IMR-90 (cell line): Measurements from ENCODE around the gene SYCP2. TPM values are rescaled to one million over a fixed set of nuclear protein-coding genes. Genes with fewer than 3 reads are reported as not detected.
A peak's percentile ranks its signal among the peaks of the same experiment; 100 is the strongest.

Experiments used
- ATAC-seq: fragments of 200-7000 bp; cut with Tn5 transposase; 2 replicates; pipeline ENCODE4 v1.9.1; 2020; ENCODE audit warnings: low read depth, mild to moderate bottlenecking, moderate library complexity
- BruUV-seq: library from RNA; stranded (reverse); fragments of 400-500 nt; replicated peaks from 2 replicates; lab custom pipeline; 2021; lab: Mats Ljungman, UMichigan
- CTCF ChIA-PET: fragments of 300-600 bp; formaldehyde crosslinking; extraction: SDS; loops from one replicate; lab custom pipeline; 2021; ENCODE audit warnings: antibody characterized with exemption; lab: Yijun Ruan, JAX
- POLR2A ChIA-PET: fragments of 300-600 bp; sonication (Branson Sonifier 250); formaldehyde crosslinking; loops from one replicate; lab custom pipeline; 2022; ENCODE audit warnings: antibody characterized with exemption; ENCODE audit not compliant: unreplicated experiment; lab: Charles Lee
- DNase-seq: peaks from one replicate; pipeline ENCODE4 v3.0.0; 2013
- H2AFZ ChIP-seq: replicated peaks from 2 replicates; pipeline ENCODE3; 2013; ENCODE audit warnings: low read length, mild to moderate bottlenecking; ENCODE audit not compliant: poor library complexity
- H2AK5ac ChIP-seq: 2 replicates; pipeline ENCODE4 v1.6.1; 2013; ENCODE audit warnings: low read depth, low read length, inconsistent platforms
- H2AK9ac ChIP-seq: replicated peaks from 2 replicates; pipeline ENCODE3; 2013; ENCODE audit warnings: mild to moderate bottlenecking, low read depth, low read length, moderate library complexity; ENCODE audit not compliant: poor library complexity
- H2BK120ac ChIP-seq: 2 replicates; pipeline ENCODE4 v1.6.1; 2013; ENCODE audit warnings: low read depth, low read length, inconsistent platforms
- H2BK15ac ChIP-seq: 3 replicates; pipeline ENCODE4 v1.6.1; 2013; ENCODE audit warnings: low read depth, low read length, inconsistent platforms
- H2BK20ac ChIP-seq: 2 replicates; pipeline ENCODE4 v1.6.1; 2013; ENCODE audit warnings: low read depth, mild to moderate bottlenecking, inconsistent platforms, low read length, moderate library complexity
- H2BK5ac ChIP-seq: 2 replicates; pipeline ENCODE4 v1.6.1; 2013; ENCODE audit warnings: mild to moderate bottlenecking, low read depth, low read length, inconsistent platforms; ENCODE audit not compliant: poor library complexity, severe bottlenecking
- H3K14ac ChIP-seq: replicated peaks from 2 replicates; pipeline ENCODE4 v1.6.1; 2013; ENCODE audit warnings: low read depth, low read length, inconsistent platforms
- H3K18ac ChIP-seq: 2 replicates; pipeline ENCODE4 v1.6.1; 2013; ENCODE audit warnings: low read depth, low read length, control low read depth
- H3K23ac ChIP-seq: 2 replicates; pipeline ENCODE4 v1.6.1; 2013; ENCODE audit warnings: low read depth, low read length, inconsistent platforms
- H3K27ac ChIP-seq: 2 replicates; pipeline ENCODE4 v1.5.1; 2013; ENCODE audit warnings: mild to moderate bottlenecking, control low read depth, low read length; ENCODE audit not compliant: insufficient read depth
- H3K27me3 ChIP-seq: 2 replicates; pipeline ENCODE4 v1.6.1; 2013; ENCODE audit warnings: low read length; ENCODE audit not compliant: control insufficient read depth, insufficient read depth
- H3K36me3 ChIP-seq: 2 replicates; pipeline ENCODE4 v1.6.1; 2013; ENCODE audit warnings: low read length, mixed read lengths; ENCODE audit not compliant: control insufficient read depth, insufficient read depth
- H3K4ac ChIP-seq: 2 replicates; pipeline ENCODE4 v1.6.1; 2013; ENCODE audit warnings: low read depth, low read length, inconsistent platforms
- H3K4me1 ChIP-seq: 2 replicates; pipeline ENCODE4 v1.6.1; 2013; ENCODE audit warnings: low read length, mixed read lengths; ENCODE audit not compliant: control insufficient read depth, insufficient read depth
- H3K4me2 ChIP-seq: 2 replicates; pipeline ENCODE4 v1.6.1; 2013; ENCODE audit warnings: low read depth, mild to moderate bottlenecking, control low read depth, low read length, moderate library complexity
- H3K4me3 ChIP-seq: 2 replicates; pipeline ENCODE4 v1.5.1; 2013; ENCODE audit warnings: low read depth, mild to moderate bottlenecking, control low read depth, low read length, moderate library complexity; ENCODE audit not compliant: insufficient read depth
- H3K56ac ChIP-seq: 2 replicates; pipeline ENCODE4 v1.6.1; 2013; ENCODE audit warnings: low read length, inconsistent platforms; ENCODE audit not compliant: insufficient read depth; ENCODE audit errors: extremely low read depth
- H3K79me1 ChIP-seq, 2 experiments: 2 replicates each; pipeline ENCODE4 v1.6.1; 2013; ENCODE audit warnings: low read length in 2 of 2, inconsistent platforms in 1 of 2, low read depth in 1 of 2
- H3K9ac ChIP-seq: 2 replicates; pipeline ENCODE4 v1.6.1; 2013; ENCODE audit warnings: low read depth, low read length, control low read depth
- H3K9me1 ChIP-seq: 2 replicates; pipeline ENCODE4 v1.6.1; 2013; ENCODE audit warnings: low read length, inconsistent platforms; ENCODE audit not compliant: insufficient read depth
- H3K9me3 ChIP-seq: 2 replicates; pipeline ENCODE4 v1.6.1; 2013; ENCODE audit warnings: low read length; ENCODE audit not compliant: control insufficient read depth, insufficient read depth
- H4K20me1 ChIP-seq: 2 replicates; pipeline ENCODE4 v1.6.1; 2013; ENCODE audit warnings: low read length, inconsistent platforms; ENCODE audit not compliant: insufficient read depth
- H4K5ac ChIP-seq: 2 replicates; pipeline ENCODE4 v1.6.1; 2013; ENCODE audit warnings: mild to moderate bottlenecking, low read depth, low read length, control low read depth
- H4K8ac ChIP-seq, 2 experiments: 2 replicates each; pipeline ENCODE4 v1.6.1; 2013; ENCODE audit warnings: low read depth in 2 of 2, low read length in 2 of 2, control low read depth in 1 of 2, inconsistent platforms in 1 of 2
- H4K91ac ChIP-seq: 2 replicates; pipeline ENCODE4 v1.6.1; 2013; ENCODE audit warnings: low read depth, low read length, inconsistent platforms; ENCODE audit not compliant: insufficient read depth
- MAFK ChIP-seq: IDR thresholded peaks from 2 replicates; pipeline ENCODE4 v1.6.1; 2012; ENCODE audit warnings: low read depth, low read length, improper control_type of control experiment
- WGBS, 2 experiments: methylation state at CpG; one replicate each; pipeline versions ENCODE4 v1.1.5 to v1.1.7; 2013; ENCODE audit warnings: missing lambda C conversion rate in 2 of 2; ENCODE audit not compliant: insufficient read length in 1 of 2; ENCODE audit errors: extremely low coverage in 2 of 2; 5-methylcytosine and 5-hydroxymethylcytosine counted together
- dilution Hi-C: fragments of 300-500 bp; cut with HindIII; formaldehyde crosslinking; loops from one replicate; pipeline ENCODE4 v1.14.3; 2018; ENCODE audit warnings: low sequenced_read_pairs; ENCODE audit not compliant: unreplicated experiment
- in situ Hi-C: fragments of 300-500 bp; cut with MboI; formaldehyde crosslinking; loops from 3 replicates; pipeline ENCODE4 v1.14.3; 2019; ENCODE audit warnings: low sequenced_read_pairs, inconsistent platforms, mixed read lengths
- intact Hi-C: fragments of 100-400 bp; cut with micrococcal nuclease; formaldehyde crosslinking; loops from 2 replicates; pipeline ENCODE4 v1.10.0; 2022
- polyA plus RNA-seq, 3 experiments: library from polyadenylated mRNA; depleted of rRNA; stranded (reverse); fragments of >200 nt; gene quantifications; 2 replicates each; pipeline ENCODE4 v1.2.3, GENCODE V29; 2012; ENCODE audit warnings: low replicate concordance in 1 of 3
- total RNA-seq: library from RNA; depleted of rRNA; stranded (reverse); fragments of >200 nt; gene quantifications from 2 replicates; pipeline ENCODE4 v1.2.3, GENCODE V29; 2012

The SYCP2 gene
- total and polyA plus RNA-seq, 2 of the 4 experiments (the other 2 are of a cell fraction), result 0.18 to 0.31 TPM

DNA sequence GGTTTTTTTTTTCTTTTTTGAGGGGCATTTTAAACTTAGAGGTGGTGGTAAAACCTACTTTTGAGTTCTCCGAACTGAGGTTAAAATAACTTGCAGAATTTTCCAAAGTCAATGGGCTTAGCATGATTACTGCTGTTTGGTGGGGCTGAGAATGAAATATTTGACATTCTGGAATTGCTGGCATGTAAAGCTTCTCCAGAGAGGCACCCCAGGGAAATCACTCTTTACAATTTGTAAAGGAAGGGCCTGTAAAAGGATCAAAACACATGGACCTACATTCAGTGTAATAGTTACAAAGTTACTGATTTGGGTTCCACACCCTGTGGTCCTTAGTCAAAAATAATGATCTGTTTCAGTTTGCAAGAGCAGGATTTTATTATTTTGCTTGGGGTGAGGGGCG lies 12.3 kb upstream of the SYCP2 start:
- Histone ChIP-seq H3K4me3 (no peak overlapping the region), H4K8ac (no peak overlapping the region), H2AK9ac (no peak overlapping the region), H2BK5ac (no peak overlapping the region), H3K9me3 (no peaks in the 10 kb centered on the region), H3K4ac (no peak overlapping the region), H3K79me1 (peaks cover 0 to 4% of the 10 kb centered on the region in 2 experiments; a peak in 1 of 4 replicates), H4K20me1 (no peaks in the 10 kb centered on the region), H3K18ac (no peak overlapping the region), H2BK20ac (no peak overlapping the region), H2BK15ac (no peak overlapping the region), H3K4me1 (peaks cover 2% of the 10 kb centered on the region), H4K91ac (no peak overlapping the region), H3K27me3 (no peaks in the 10 kb centered on the region), H2BK120ac (no peak overlapping the region), H3K23ac (no peak overlapping the region), H2AK5ac (no peak overlapping the region), H3K4me2 (peak overlapping the region; percentile 57), H3K36me3 (peaks cover 11% of the 10 kb centered on the region), H3K9me1 (no peaks in the 10 kb centered on the region), H3K27ac (no peak overlapping the region), H3K14ac (no peak overlapping the region), H3K56ac (no peak overlapping the region), H3K9ac (peak overlapping the region; percentile 37; the same call in 1 of the 2 replicates), H4K5ac (no peak overlapping the region), H2AFZ (no peak overlapping the region)
- no peak for TF ChIP-seq MAFK
- no peak for DNase-seq
- BruUV-seq, result no TSS peak
- intact Hi-C loops (loop anchor here (5.0 to 10.0 kb wide), 3 partner anchors 371 to 1239 kb away; no protein-coding TSS in a partner anchor), dilution Hi-C loops (no loop called here), in situ Hi-C loops (no loop called here)
- no CpG with 5 or more reads among the region's 2 CpGs for WGBS, 2 experiments
- CTCF ChIA-PET, result interaction anchor here (0.6 kb wide), 1 partner anchor 261 kb away, joined by 4 read pairs; no protein-coding TSS in a partner anchor
- POLR2A ChIA-PET, result no interaction called here
- ATAC-seq, result peak; percentile 42
